SHP77 (cell line): Measurements from ENCODE around the gene ERMP1.
"Not testable (repeated sequence)": the region's sequence is repeated elsewhere in the genome, so short reads cannot be mapped to it uniquely, and the experiment has no call there.

Experiments
- DNase-seq, 2 experiments: peaks; one replicate each; lab custom pipeline; 2025; lab: John Stamatoyannopoulos, UW

ERMP1 gene

DNA sequence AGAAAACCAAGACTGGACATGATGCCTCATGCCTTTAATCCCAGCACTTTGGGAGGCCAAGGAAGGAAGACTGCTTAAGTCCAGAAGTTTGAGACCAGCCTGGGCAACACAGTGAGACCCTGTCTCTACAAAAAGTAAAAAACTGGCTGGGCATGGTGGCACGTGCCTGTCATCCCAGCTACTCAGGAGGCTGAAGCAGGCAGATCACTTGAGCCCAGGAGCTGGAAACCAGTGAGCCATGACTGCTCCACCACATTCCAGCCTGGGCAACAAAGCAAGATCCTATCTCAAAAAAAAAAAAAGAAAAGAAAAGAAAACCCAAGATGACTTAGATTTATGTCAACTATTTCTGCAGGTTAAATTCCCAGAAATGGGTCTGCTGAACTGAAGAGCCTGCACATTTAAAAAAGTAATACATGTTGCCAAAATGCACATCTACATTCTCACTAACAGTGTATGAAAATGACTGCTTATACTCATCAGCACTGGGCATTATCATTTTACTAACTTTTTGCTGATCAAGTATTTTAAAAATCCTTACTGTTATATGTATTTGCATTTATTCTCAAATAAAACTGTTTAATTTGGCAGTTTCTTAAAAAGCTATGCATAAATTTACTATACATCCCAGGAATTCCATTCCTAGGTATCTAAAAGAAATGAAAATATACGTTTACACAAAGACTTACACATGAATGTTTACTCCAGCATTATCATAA lies 14.3 kb downstream of the ERMP1 start:
- no peak for DNase-seq

DNA sequence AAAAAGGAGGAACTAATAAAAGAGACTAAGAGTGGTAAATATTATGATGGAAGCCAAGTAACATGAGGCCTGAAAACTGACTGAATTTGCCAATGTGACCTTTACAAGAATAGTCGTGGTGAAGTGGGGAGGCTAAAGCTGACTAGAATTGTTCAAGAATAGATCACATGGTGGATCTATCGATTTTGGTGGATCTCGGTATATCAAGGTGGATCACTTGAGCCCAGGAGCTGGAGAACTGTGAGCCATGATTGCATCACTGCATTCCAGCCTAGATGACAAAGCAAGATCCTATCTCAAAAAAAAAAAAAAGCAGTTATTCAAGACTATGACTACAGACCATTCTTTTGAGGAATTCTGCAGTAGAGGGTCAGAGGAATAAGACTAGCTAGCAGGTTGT lies 15.1 kb downstream of the ERMP1 start:
- no peak for DNase-seq

DNA sequence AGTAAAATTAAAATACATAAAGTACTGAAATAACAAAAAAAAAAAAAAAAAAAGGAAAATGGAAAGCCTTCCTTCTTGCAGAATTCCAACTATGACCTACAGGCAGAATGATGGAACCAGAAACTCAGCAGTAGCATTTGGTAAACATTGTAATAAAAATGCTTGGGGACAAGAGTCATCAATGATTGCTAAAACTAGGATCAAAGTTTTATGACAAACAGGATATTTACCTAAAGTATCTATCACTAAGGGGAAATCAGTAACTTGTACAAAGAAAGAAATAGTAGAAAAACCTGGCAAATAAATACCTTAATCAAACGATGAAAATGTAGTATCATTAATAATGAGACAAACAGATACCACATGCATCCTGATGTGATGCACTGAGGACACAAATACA lies 17.5 kb downstream of the ERMP1 start:
- no peak for DNase-seq

DNA sequence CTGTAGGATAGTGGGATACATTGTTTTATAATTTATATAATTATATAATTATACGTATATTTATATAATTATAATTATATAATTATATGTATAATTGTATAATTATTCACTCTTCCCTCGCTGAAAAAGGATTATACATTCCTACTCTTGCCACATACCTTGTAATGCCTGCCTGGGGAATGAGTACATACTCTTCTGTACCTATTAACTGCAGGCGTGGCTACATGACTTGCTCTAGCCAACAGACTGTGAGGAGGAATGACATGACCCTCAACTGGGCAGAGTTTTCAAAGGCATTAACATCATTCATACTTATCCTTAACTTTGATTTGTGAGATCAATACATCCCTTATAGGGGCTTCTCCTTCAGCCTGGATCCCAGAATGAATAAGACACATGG lies 19.1 kb downstream of the ERMP1 start:
- DNase-seq, result no peak

DNA sequence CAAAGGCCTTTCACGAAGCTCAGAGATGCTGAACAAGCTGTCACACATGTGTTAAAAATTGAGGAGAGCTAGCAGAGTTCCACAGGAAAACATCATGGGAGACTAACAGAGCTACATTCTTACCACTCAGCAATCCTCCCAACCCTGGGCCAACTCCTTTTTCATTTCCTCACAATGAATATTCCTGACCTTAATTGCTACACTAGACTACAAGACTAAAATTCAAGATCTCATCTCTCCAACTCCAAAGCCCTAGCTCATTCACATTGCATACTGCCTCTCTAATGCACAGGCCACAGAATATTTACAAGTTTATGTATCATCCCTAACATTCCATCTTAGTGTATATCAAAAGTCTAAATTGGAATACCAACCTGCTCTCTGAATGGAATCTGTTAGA lies 21.2 kb downstream of the ERMP1 start:
- DNase-seq, result no peak

DNA sequence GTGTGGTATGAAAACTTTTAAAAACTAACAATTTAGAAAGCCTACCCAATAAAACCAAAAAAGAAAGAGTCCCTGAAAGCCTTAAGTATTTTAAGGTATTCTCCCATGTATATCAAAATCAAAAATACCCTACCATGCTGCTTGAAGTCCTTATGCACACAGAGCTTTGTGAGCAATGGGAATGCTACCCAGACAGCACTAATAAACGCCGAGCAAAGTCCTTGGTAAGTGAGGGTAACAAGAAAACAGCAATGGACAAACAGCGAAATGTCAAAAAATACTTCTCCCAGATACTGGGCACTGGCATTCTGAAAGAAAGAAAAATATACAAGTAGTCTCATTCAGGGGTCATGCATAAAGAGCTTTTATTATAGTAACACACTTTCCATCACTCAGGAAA lies 27.4 kb downstream of the ERMP1 start:
- DNase-seq, result no peak

DNA sequence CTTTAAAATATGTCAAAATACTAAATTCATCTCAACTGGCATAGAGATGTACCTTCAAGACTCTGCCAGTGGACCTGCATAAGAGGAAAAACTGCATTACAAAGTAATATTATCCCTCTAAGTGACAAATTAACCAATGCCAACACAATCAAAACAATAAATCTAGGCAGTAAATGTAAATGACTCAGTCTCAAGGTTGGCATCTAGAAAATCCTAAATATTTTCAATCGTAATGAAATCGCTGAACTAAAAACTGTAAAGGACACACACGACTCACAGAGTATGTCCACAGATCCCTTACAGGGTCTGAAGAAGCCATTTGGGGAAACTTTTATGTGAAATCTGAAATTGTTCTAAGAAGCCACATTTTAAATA lies 31.2 kb downstream of the ERMP1 start:
- DNase-seq, result no peak

DNA sequence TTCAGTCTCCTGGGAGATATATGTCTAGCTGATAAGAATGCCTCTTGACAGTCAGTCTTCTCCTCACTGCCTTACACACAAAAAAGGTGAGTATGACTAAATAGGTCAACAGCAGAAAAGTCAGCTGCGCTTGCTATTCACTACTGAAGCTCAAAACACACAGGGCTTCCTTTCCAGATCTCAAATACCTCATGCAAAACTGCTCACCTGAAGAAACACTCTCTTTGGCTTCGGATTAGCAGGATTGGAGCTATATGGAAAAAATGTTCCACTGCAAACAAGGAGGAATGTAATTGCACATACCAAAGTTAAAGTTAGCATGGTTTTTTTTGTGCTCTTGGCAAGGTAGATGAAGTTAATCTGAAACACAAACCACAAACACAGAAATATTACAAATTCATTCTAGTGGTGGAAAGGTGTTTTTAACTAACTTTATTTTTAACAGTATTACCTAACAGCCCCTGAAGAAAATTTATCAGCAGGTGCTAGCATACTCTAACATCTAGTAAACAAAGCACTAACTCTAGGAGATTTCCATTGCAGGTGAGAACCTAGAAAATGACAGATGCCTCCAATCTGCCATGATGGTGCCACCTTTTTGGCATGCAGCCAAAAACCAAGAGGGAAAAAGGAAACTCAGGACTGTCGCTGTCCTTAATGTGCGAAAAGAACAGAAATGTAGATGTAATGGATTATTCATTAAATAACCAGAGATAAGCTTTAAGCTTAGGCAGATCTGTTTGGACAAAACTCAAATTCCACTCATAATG lies 31.8 kb downstream of the ERMP1 start:
- peak in 1 of 2 experiments; percentile 2 for DNase-seq

DNA sequence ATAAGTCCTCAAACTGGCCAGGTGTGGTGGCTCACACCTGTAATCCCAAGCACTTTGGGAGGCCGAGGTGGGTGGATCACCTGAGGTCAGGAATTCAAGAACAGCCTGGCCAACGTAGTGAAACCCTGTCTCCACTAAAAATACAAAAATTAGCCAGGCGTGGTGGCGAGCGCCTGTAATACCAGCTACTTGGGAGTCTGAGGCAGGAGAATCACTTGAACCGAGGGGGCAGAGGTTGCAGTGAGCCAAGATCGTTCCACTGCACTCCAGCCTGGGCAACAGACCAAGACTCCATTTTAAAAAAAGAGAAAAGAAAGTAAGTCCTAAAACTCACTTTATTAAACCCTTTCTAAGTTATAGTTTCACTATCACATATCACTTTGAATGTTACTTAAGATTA lies 32.5 kb downstream of the ERMP1 start:
- not testable (repeated sequence) for DNase-seq

DNA sequence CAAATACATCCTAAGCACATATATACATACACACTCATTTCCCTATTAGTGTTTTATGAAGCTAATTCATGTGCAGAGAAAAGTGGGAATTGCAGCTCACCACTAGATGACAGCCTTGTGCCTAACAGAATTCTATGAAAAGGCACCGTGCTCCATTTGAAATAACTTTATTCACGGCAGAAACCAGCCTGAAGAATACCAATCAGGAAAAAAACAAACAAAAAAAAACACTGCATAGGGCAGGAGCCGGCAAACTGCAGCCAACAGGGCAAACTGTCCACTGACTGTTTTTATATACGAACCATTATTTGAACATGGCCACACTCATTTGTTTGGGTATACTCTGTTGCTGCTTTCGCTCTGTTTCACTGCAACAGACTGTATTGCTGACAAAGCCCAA lies 33.6 kb downstream of the ERMP1 start:
- no peak for DNase-seq

DNA sequence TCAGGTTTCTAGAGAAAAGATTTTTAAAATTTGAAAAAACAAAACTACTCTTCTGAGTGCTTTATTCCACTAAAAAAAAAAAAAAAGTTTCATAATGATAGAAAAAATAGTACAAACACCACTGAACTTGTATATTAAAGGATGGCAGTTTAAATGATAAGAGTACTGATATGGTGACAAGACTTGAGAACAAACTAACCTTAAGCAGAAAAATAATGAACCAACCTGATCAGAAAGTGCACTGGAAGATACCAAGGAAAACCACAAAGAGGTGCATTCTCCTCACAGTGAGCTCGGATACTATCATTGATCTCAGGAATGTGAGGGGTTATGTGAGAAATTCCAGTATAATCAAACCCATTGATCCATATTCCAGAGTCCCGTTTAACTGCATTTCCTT lies 34.3 kb downstream of the ERMP1 start:
- no peak for DNase-seq

DNA sequence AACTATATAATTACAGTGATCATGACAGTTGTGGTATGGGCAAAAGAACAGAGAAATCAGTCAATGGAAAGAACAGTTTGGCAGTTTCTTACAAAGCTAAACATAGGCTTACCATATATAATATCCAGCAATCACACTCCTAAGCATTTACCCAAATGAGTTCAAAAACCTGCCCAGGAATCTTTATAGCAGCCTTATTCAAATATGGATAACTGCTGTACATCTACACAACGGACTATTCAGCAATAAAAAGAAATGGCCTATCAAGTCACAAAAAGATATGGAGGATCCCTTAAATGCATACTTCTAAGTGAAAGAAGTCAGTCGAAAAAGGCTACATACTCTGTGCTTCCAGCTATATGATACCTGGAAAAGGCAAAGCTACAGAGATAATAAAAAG lies 36.6 kb downstream of the ERMP1 start:
- DNase-seq, result no peak

DNA sequence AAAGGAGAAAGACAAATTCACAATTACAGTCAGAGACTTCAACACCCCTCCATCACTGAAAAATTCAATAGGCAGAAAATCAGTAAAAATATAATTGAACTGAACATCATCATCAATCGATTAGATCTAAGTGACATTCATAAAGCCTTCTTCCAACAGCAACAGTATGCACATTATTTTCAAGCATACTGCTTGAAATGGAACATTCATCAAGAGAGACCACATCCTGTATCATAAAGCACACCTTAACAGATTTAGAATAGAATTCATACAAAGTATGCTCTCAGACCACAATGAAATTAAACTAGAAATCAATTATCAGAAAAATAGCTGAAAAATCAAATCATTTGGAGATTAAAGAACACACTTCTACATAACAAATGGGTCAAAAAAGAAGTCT lies 39.1 kb downstream of the ERMP1 start:
- no peak for DNase-seq

DNA sequence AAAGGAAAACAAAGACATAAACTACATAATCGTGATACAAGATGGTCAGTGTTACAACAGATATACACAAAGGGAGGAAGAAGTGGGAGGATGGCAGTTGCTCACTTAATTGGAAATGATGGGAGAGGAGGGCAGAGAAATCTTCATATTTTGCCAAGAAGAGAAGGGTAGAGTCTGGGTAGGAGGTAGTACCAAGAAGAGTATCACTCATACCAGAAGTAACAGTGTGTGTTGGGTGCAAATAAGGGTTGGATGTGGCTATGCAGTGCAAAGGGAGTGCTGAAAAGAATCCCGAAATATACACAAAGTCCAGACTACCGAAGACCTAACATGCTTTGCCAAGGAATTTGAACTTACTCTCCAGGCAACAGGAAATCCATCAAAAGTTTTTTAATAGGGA lies 41.0 kb downstream of the ERMP1 start:
- DNase-seq, result no peak

DNA sequence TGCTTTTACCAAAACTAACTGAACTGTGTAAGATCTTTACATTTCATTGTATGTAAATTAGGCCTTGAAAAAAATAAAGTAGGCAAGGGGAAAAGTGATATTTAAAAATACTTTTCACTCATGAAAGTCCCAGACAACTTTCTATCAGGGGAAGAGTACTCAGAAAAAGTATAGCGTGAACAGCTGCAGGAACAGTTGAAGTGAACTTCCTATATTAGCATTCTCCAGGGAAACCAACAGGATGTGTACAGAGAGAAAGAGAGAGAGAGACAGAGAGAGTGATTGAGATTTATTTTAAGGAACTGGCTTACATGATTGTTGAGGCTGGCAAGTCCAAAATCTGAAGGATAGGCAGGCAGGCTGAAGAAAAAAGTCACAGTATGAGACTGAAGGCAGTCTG lies 42.0 kb downstream of the ERMP1 start:
- no peak for DNase-seq

DNA sequence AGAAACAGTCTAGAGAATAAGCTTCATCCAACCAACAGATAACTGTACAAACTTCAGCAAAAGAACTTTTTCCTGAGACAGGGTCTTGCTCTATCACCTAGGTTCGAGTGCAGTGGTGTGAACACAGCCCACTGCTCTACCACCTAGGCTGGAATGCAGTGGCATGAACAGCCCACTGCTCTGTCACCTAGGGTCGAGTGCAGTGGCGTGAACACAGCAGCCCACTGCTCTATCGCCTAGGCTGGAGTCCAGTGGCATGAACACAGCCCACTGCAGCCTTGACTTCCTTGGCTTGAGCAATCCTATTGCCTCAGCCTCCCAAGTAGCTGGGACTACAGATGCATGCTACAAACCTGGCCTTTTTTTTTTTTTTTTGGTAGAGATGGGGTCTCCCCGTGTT lies 43.4 kb downstream of the ERMP1 start:
- no peak for DNase-seq

DNA sequence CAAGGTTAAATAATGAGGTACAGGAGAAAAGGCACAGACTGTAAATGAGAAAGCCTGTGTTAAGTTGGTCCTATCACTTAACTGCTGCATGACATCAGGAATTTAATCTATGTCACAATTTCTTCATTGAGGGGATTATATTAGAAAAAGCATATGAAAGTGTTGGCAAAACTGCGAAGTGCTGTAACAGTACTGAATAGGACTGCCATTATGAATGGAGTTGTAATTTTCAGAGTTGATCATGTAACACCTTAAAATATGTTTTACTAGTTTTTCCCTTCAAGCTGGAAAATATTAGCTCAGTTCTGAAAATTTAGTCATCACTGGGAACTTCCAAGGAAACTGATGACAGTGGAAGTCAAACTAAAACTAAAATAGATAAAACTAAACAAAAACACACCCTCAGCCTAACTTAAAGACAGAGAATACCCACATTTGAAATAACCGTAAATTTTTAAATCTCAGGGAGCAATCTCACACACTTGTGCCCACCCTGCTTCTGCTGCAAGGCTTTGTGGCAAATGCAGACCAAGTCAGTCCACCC lies 45.1 kb downstream of the ERMP1 start:
- no peak for DNase-seq

DNA sequence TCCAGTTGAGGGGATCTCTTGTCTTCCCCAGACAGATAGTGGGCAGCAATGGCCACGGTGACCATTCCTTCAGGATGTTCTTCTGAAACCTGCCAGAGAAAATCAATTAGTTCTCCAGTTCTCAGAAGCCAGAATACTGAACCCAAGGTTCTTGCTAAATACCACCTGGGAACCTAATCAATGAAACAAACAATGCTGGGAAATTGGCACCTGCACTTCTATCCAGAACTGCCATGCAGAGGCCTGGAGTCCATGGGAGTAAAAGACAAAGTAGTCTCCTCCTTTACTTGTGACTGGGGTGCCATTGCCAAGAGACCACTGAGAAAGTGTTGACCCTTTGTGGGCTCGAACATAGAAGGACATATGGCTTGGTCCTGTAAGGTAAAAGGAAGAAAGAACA lies 45.7 kb downstream of the ERMP1 start:
- DNase-seq, result no peak

DNA sequence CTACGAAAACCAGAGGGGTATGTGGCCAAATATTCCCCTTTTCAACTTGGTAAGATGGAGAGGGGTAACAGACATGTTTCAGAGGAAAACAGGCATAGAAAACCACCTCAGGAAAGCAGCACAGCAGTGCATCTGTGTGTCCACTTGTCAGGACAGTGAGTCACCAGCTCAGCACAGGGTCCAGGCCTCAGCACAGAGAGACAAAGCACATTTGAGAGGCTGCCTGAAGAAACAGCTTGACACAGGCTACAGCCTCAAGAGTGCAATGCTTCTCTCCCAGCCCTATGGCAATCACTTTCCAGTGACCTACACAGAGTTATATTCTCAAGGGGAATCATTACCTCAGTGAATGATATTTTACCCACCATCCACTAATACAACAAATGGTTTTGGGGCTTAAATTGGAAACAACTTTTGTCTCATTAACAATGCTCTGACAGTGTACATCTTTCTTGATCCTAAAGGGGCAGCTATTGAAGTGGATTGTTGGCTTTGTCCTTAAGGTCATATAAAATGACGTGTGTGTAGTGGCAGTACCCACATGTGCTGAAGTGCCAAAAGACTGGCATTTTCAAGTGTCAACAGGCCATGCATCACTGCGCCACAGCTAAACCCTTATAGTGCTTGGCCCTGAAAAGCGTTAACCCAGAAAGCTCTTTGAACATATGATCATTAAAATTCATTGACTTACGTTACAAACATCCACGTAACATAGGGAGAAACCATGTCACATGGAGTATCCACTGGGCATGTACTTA lies 46.4 kb downstream of the ERMP1 start:
- no peak for DNase-seq

DNA sequence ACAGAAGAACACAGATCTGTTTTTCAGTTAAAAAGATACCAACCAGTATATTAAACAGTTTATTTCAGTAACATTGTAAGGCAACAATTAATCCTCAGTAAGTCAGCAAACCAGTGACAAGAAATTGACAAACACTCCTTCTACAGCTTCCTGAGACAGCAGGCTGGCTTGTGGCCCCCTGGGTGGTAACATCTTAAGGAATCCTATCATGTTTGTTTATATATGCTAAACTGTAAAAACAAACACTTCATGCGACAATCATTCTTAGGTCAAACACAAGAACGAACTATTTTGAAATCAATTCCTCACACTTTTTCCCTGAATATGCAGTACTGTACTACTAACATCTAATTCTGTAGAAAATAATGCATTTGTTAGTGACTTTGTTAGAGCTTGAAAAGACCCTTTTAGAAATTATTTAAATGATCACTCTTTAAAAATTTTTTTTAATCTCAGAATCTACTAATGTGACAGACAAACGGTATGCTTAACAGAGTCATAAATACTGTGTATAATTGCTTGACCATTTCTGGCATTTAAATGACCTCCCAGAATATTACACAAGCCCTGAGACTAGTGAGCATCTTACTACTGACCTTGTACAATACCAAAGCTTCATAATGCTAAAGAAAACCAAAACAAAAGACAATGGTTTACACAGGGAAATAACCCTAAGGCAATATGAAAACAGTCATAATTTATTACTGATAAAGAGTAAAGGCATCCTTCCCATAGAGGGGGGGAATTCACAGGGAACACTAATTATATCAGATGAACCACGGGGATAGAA lies 48.2 kb downstream of the ERMP1 start:
- no peak for DNase-seq

DNA sequence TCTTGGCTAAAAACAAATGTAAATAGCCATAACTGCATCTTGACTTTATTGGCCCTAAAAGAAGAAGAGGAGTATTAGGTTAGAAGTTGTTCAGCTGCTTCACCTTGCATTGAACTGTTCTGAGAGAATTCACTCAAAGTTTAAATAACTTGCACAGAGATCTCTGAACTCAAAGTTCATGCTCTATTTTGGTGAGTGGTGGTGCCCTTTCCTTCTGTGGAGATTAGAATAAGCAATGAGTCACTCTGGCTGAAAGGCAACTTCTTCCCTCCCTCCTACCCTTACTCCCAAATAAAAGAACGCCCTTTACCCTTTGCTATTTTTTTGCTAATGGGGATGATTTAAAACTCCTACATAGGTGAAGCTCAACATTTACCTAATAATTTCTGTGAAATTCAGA lies 48.9 kb downstream of the ERMP1 start:
- DNase-seq, result no peak

DNA sequence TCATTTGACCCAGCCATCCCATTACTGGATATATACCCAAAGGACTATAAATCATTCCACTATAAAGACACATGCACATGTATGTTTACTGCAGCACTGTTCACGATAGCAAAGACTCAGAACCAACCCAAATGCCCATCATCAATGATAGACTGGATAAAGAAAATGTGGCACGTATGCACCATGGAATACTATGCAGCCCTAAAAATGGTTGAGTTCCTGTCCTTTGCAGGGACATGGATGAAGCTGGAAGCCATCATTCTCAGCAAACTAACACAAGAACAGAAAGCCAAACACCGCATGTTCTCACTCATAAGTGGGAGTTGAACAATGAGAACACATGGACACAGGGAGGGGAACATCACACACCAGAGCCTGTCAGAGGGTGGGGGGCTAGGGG lies 49.5 kb downstream of the ERMP1 start:
- DNase-seq, result not testable (repeated sequence)
